ENCODE measurements around the gene PLXNB1.

GRCh38 chr3:48472673-48472922, 42.7 kb upstream of the PLXNB1 start:
- TF ChIP-seq EZH2 (IDR thresholded peaks at IDR 0.05) (no peak), POLR2AphosphoS5 (IDR thresholded peaks at IDR 0.05; ENCODE audit: borderline replicate concordance, low read depth, low read length) (no peak)
